Vagina (tissue), 2 donors: ENCODE results near the gene ACSM3.

Source experiments
- CTCF ChIP-seq, 3 experiments: fragments of 450-650 bp in 2 of 3; fragments of 200-600 bp in 1 of 3; sonication (generic) in 1 of 3; IDR thresholded peaks; one replicate each; pipeline ENCODE4 v1.5.1; 2017 to 2019; ENCODE audit warnings: antibody characterized with exemption in 3 of 3, mild to moderate bottlenecking in 2 of 3, moderate library complexity in 2 of 3
- POLR2A ChIP-seq, 2 donors: fragments of 450-650 bp; IDR thresholded peaks; one replicate each; pipeline ENCODE4 v1.6.1; 2017; ENCODE audit warnings: antibody characterized with exemption in 2 of 2, mild to moderate bottlenecking in 2 of 2, moderate library complexity in 2 of 2

- TF ChIP-seq CTCF (IDR thresholded peaks at IDR 0.05) (no peak), POLR2A (IDR thresholded peaks at IDR 0.05) (no peak)
Measured at GRCh38 chr16:20766294-20766693, 2.5 kb downstream of the ACSM3 start.
